ENCODE data around the gene APOL3. TPM values are rescaled to one million over a fixed set of nuclear protein-coding genes. Genes with fewer than 3 reads are reported as not detected.
"Not testable (repeated sequence)": the region's sequence is repeated elsewhere in the genome, so short reads cannot be mapped to it uniquely, and the experiment has no call there.

APOL3 gene
- total and polyA plus RNA-seq, 2 donors (not counting 3 experiments of a cell fraction or from before 2014, with no cell fraction given): 17.9 to 36.9 TPM

GRCh38 chr22:36162127-36163034, 1.8 kb upstream of the APOL3 start:
- POLR2A ChIA-PET: no interaction called here
- CTCF ChIA-PET: interaction anchor here (1.2 to 2.9 kb wide), 9 partner anchors 10 to 231 kb away, joined by 3 to 16 read pairs (median 5); no protein-coding TSS in a partner anchor

GRCh38 chr22:36161793-36162126, 1.2 kb upstream of the APOL3 start:
- H3K36me3 ChIP-seq (ENCODE audit: control insufficient read depth in 2 of 2, extremely low read depth in 1 of 2, insufficient read depth in 2 of 2, low read length in 2 of 2); BruUV-seq (replicated peaks); FAIRE-seq; H3K27me3 ChIP-seq (ENCODE audit: control insufficient read depth in 2 of 2, insufficient read depth in 2 of 2, low read length in 2 of 2); POLR2A ChIA-PET; H3K79me2 ChIP-seq (ENCODE audit: control insufficient read depth, insufficient read depth, low read length); H3K4me2 ChIP-seq (ENCODE audit: insufficient read depth, low read length); H4K20me1 ChIP-seq (replicated peaks; ENCODE audit: control insufficient read depth, extremely low read depth, insufficient read depth, low read length); H2AFZ ChIP-seq (ENCODE audit: low read depth, low read length); DNase-seq (ENCODE audit: low read depth, low spot score); dilution Hi-C loops (cut with MboI; ENCODE audit: extremely low pct_ligation_motif_present, low sequenced_read_pairs); H3K9me1 ChIP-seq (replicated peaks; ENCODE audit: control insufficient read depth, extremely low read depth, insufficient read depth, low read length); H3K9ac ChIP-seq (replicated peaks; ENCODE audit: extremely low read depth, insufficient read depth, low read length); H3K9me3 ChIP-seq (replicated peaks; ENCODE audit: control insufficient read depth, insufficient read depth, low read length); H3K27ac ChIP-seq (ENCODE audit: insufficient read depth, low read depth, low read length); intact Hi-C loops (cut with micrococcal nuclease); H3K4me3 ChIP-seq (replicated peaks in 1 of 3; ENCODE audit: insufficient read depth in 1 of 3, low read depth in 1 of 3, low read length in 3 of 3): not testable (repeated sequence)
- CTCF ChIA-PET: interaction anchor here (1.5 to 2.9 kb wide), 3 partner anchors 9 to 18 kb away, joined by 4 to 16 read pairs (median 11); no protein-coding TSS in a partner anchor
- peaks cover 23% of the 10 kb centered on the region for H3K4me1 ChIP-seq (ENCODE audit: control insufficient read depth, extremely low read depth, insufficient read depth, low read length)

More at GRCh38 chr22:36162127-36163034, 1.8 kb upstream of the APOL3 start:
- H4K20me1 ChIP-seq (replicated peaks; ENCODE audit: control insufficient read depth, extremely low read depth, insufficient read depth, low read length): no peaks in the 10 kb centered on the region
- no peaks in the 10 kb centered on the region for H3K9me1 ChIP-seq (replicated peaks; ENCODE audit: control insufficient read depth, extremely low read depth, insufficient read depth, low read length)
- H3K79me2 ChIP-seq (ENCODE audit: control insufficient read depth, insufficient read depth, low read length): no peaks in the 10 kb centered on the region
- H3K9ac ChIP-seq (replicated peaks; ENCODE audit: extremely low read depth, insufficient read depth, low read length): no peak overlapping the region
- DNase-seq (ENCODE audit: low read depth, low spot score) (no peak), FAIRE-seq (no peak)
- TF ChIP-seq POLR2AphosphoS5 (IDR thresholded peaks at IDR 0.05; ENCODE audit: insufficient read depth, low read depth, low read length) (no peak), JUN (IDR thresholded peaks at IDR 0.05; ENCODE audit: borderline replicate concordance, insufficient read depth, insufficient read length, low read depth) (no peak), MYC (IDR thresholded peaks at IDR 0.05; ENCODE audit: low read depth, low read length) (no peak), POLR2A (IDR thresholded peaks at IDR 0.05; ENCODE audit: low read depth, low read length) (no peak), EZH2 (IDR thresholded peaks at IDR 0.05; ENCODE audit: borderline replicate concordance, low read depth, low read length, severe bottlenecking) (no peak), FOS (IDR thresholded peaks at IDR 0.05; ENCODE audit: borderline replicate concordance, insufficient read depth, low read length) (no peak), GATA2 (IDR thresholded peaks at IDR 0.05; ENCODE audit: insufficient read depth, insufficient read length, low read depth, low read length) (no peak), CTCF (IDR thresholded peaks at IDR 0.05; ENCODE audit: extremely low read depth in 1 of 2, insufficient read depth in 1 of 2, low read depth in 1 of 2, low read length in 2 of 2) (no peak)
- TF ChIP-seq, protein P1, sequence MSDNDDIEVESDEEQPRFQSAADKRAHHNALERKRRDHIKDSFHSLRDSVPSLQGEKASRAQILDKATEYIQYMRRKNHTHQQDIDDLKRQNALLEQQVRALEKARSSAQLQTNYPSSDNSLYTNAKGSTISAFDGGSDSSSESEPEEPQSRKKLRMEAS (IDR thresholded peaks at IDR 0.05; ENCODE audit: insufficient read depth, insufficient read length): no peak
- H3K27me3 ChIP-seq (ENCODE audit: control insufficient read depth in 2 of 2, insufficient read depth in 2 of 2, low read length in 2 of 2): peaks cover 3 to 7% of the 10 kb centered on the region in 2 experiments
- H3K4me3 ChIP-seq (replicated peaks in 1 of 3; ENCODE audit: insufficient read depth in 1 of 3, low read depth in 1 of 3, low read length in 3 of 3): no peak overlapping the region
- no peaks in the 10 kb centered on the region for H3K9me3 ChIP-seq (replicated peaks; ENCODE audit: control insufficient read depth, insufficient read depth, low read length)
- no TSS peak for BruUV-seq (replicated peaks)
- intact Hi-C loops (cut with micrococcal nuclease): no loop called here
- dilution Hi-C loops (cut with MboI; ENCODE audit: extremely low pct_ligation_motif_present, low sequenced_read_pairs): no loop called here
- no peak overlapping the region for H3K27ac ChIP-seq (ENCODE audit: insufficient read depth, low read depth, low read length)
- peaks cover 20% of the 10 kb centered on the region for H3K4me1 ChIP-seq (ENCODE audit: control insufficient read depth, extremely low read depth, insufficient read depth, low read length)
- H2AFZ ChIP-seq (ENCODE audit: low read depth, low read length): no peak overlapping the region
- H3K4me2 ChIP-seq (ENCODE audit: insufficient read depth, low read length): no peak overlapping the region
- H3K36me3 ChIP-seq (ENCODE audit: control insufficient read depth in 2 of 2, extremely low read depth in 1 of 2, insufficient read depth in 2 of 2, low read length in 2 of 2): no peaks in the 10 kb centered on the region

Measured in endothelial cell of umbilical vein (primary cell).